WERI-Rb-1 (cell line): ENCODE measurements around the gene RANGAP1.
"Not testable (repeated sequence)": the region's sequence is repeated elsewhere in the genome, so short reads cannot be mapped to it uniquely, and the experiment has no call there.

Experiments used
- DNase-seq: peaks from one replicate; pipeline ENCODE4 v3.0.0-alpha.2; 2020
- H3K27ac ChIP-seq: fragments of 250-450 bp; sonication (Bioruptor Pico); 2 replicates; pipeline ENCODE4 v1.5.1; 2020; ENCODE audit warnings: mild to moderate bottlenecking, moderate library complexity
- H3K27me3 ChIP-seq: fragments of 250-450 bp; sonication (Bioruptor Pico); 2 replicates; pipeline ENCODE4 v1.5.1; 2021; ENCODE audit warnings: mild to moderate bottlenecking, low read depth, moderate library complexity; ENCODE audit not compliant: insufficient read depth, severe bottlenecking
- H3K36me3 ChIP-seq: fragments of 250-450 bp; sonication (Bioruptor Pico); 2 replicates; pipeline ENCODE4 v1.5.1; 2020; ENCODE audit warnings: mild to moderate bottlenecking, moderate library complexity
- H3K4me3 ChIP-seq: 2 replicates; pipeline ENCODE4 v1.5.1; 2011; ENCODE audit warnings: low read depth, mild to moderate bottlenecking, control low read depth, low read length
- H3K9me3 ChIP-seq: fragments of 250-450 bp; sonication (Bioruptor Pico); 2 replicates; pipeline ENCODE4 v1.5.1; 2021; ENCODE audit warnings: mild to moderate bottlenecking, moderate library complexity; ENCODE audit not compliant: severe bottlenecking
- CTCF ChIP-seq: IDR thresholded peaks from 2 replicates; pipeline ENCODE4 v1.5.1; 2011; ENCODE audit warnings: low read depth, mild to moderate bottlenecking, control low read depth, inconsistent platforms, low read length

RANGAP1 gene

GRCh38 chr22:41302811-41303210 lies 16.8 kb upstream of the RANGAP1 start:
- DNase-seq = no peak
- H3K27me3 ChIP-seq = no peaks in the 10 kb centered on the region
- peak overlapping the region; percentile 78 for H3K27ac ChIP-seq
- H3K4me3 ChIP-seq = peak overlapping the region; percentile 95
- no peaks in the 10 kb centered on the region for H3K9me3 ChIP-seq
- H3K36me3 ChIP-seq = peaks cover 10% of the 10 kb centered on the region
- TF ChIP-seq CTCF = no peak

- no peaks in the 10 kb centered on the region for H3K27me3 ChIP-seq
- H3K9me3 ChIP-seq = no peaks in the 10 kb centered on the region
- H3K27ac ChIP-seq = peak overlapping the region; percentile 78
- H3K4me3 ChIP-seq = peak overlapping the region; percentile 95
- no peak for TF ChIP-seq CTCF
- H3K36me3 ChIP-seq = peaks cover 7% of the 10 kb centered on the region
- no peak for DNase-seq
These were observed 16.2 kb upstream of the RANGAP1 start for GRCh38 chr22:41302021-41302767.

GRCh38 chr22:41301085-41302020 lies 15.4 kb upstream of the RANGAP1 start, which contains the start of gene ZC3H7B:
TSS of gene ZC3H7B (plus strand) at chr22:41301525. CDS start at chr22:41320661, 19,136 bp downstream.
- Histone ChIP-seq H3K36me3 (peaks cover 5% of the 10 kb centered on the region), H3K4me3 (peak within 1 kb of the TSS; percentile 95), H3K27me3 (no peaks in the 10 kb centered on the region), H3K27ac (peak within 1 kb of the TSS; percentile 78), H3K9me3 (no peaks in the 10 kb centered on the region)
- DNase-seq = peak; percentile 85
- peak; percentile 69 for TF ChIP-seq CTCF

GRCh38 chr22:41300661-41301060 lies 14.7 kb upstream of the RANGAP1 start:
- Histone ChIP-seq H3K27me3 (no peaks in the 10 kb centered on the region), H3K27ac (no peak overlapping the region; the same call in 1 of the 2 replicates), H3K9me3 (no peaks in the 10 kb centered on the region), H3K36me3 (peaks cover 5% of the 10 kb centered on the region; the same call in 1 of the 2 replicates), H3K4me3 (peak overlapping the region; percentile 95)
- TF ChIP-seq CTCF = no peak
- no peak for DNase-seq

- no peak overlapping the region for H3K27ac ChIP-seq
- H3K4me3 ChIP-seq = no peak overlapping the region
- H3K36me3 ChIP-seq = no peaks in the 10 kb centered on the region
- peaks cover 4% of the 10 kb centered on the region for H3K9me3 ChIP-seq
- TF ChIP-seq CTCF = no peak
- no peaks in the 10 kb centered on the region for H3K27me3 ChIP-seq
- DNase-seq = no peak
These were observed 11.1 kb upstream of the RANGAP1 start for GRCh38 chr22:41296826-41297667.

- H3K4me3 ChIP-seq, H3K27ac ChIP-seq, DNase-seq: not testable (repeated sequence)
These were observed 8.8 kb upstream of the RANGAP1 start for GRCh38 chr22:41294816-41295215.

More at GRCh38 chr22:41294816-41295215, 8.8 kb upstream of the RANGAP1 start:
- not testable (repeated sequence) for H3K9me3 ChIP-seq, H3K27me3 ChIP-seq, H3K36me3 ChIP-seq
